ENCODE results near the gene POP4. TPM values are rescaled to one million over a fixed set of nuclear protein-coding genes. Genes with fewer than 3 reads are reported as not detected.

Gene POP4
- total and polyA plus RNA-seq, 2 of the 4 experiments (the other 2 are of a cell fraction) = 65.1 to 87.2 TPM

DNA sequence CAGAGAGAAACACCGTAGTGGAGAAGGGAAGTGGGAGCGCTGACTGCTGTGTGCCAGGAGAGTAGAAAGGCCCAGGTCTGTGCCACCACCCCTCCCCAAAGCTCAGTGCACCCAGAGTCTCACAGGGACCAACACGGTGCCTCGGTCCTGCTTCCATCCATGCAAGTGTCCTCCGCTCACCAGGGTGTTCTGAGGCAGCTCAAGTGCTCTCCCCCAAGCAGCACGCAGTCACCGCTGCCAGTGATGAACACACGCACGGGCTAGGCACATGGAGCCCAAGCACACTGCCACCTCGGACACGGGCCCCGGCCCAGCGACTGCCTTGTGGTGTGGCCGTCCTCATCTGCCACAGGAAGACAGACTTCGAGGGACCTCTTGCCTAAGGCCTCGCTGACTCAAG is 10.5 kb downstream of the POP4 start:
- H2BK5ac ChIP-seq (ENCODE audit: low read depth, low read length, poor library complexity, severe bottlenecking) = no peak overlapping the region
- no peaks in the 10 kb centered on the region for H3K9me1 ChIP-seq (ENCODE audit: insufficient read depth, low read length)
- no peak overlapping the region for H4K91ac ChIP-seq (ENCODE audit: insufficient read depth, low read depth, low read length)
- H4K5ac ChIP-seq (ENCODE audit: low read depth, low read length) = no peak overlapping the region
- no peak overlapping the region for H2AK9ac ChIP-seq (replicated peaks; ENCODE audit: low read depth, low read length, poor library complexity)
- no peak overlapping the region for H3K4me2 ChIP-seq (ENCODE audit: low read depth, low read length)
- TF ChIP-seq FOS (IDR thresholded peaks at IDR 0.05; ENCODE audit: low read depth, low read length) = no peak
- TF ChIP-seq, protein P1, sequence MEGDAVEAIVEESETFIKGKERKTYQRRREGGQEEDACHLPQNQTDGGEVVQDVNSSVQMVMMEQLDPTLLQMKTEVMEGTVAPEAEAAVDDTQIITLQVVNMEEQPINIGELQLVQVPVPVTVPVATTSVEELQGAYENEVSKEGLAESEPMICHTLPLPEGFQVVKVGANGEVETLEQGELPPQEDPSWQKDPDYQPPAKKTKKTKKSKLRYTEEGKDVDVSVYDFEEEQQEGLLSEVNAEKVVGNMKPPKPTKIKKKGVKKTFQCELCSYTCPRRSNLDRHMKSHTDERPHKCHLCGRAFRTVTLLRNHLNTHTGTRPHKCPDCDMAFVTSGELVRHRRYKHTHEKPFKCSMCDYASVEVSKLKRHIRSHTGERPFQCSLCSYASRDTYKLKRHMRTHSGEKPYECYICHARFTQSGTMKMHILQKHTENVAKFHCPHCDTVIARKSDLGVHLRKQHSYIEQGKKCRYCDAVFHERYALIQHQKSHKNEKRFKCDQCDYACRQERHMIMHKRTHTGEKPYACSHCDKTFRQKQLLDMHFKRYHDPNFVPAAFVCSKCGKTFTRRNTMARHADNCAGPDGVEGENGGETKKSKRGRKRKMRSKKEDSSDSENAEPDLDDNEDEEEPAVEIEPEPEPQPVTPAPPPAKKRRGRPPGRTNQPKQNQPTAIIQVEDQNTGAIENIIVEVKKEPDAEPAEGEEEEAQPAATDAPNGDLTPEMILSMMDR (conservative IDR thresholded peaks at IDR 0.05; ENCODE audit: low read depth, low read length) = no peak
- H3K4me1 ChIP-seq (ENCODE audit: control insufficient read depth, insufficient read depth, low read length) = no peaks in the 10 kb centered on the region
- H3K4ac ChIP-seq (ENCODE audit: low read depth, low read length) = no peak overlapping the region
- H2AFZ ChIP-seq (replicated peaks; ENCODE audit: low read length, poor library complexity) = peak overlapping the region; percentile 23
- in situ Hi-C loops (cut with MboI; ENCODE audit: low sequenced_read_pairs) = no loop called here
- no TSS peak for BruUV-seq (replicated peaks)
- no peak overlapping the region for H2BK120ac ChIP-seq (ENCODE audit: low read depth, low read length)
- H3K27me3 ChIP-seq (ENCODE audit: control insufficient read depth, insufficient read depth, low read length) = no peaks in the 10 kb centered on the region; the same call in 1 of the 2 replicates
- no peak overlapping the region for H2AK5ac ChIP-seq (ENCODE audit: low read depth, low read length)
- H3K9ac ChIP-seq (ENCODE audit: low read depth, low read length) = no peak overlapping the region
- no peak overlapping the region for H2BK20ac ChIP-seq (ENCODE audit: low read depth, low read length)
- H3K18ac ChIP-seq (ENCODE audit: low read depth, low read length) = no peak overlapping the region
- H3K9me3 ChIP-seq (ENCODE audit: control insufficient read depth, insufficient read depth, low read length) = no peaks in the 10 kb centered on the region
- POLR2A ChIA-PET (ENCODE audit: unreplicated experiment) = no interaction called here
- no peak overlapping the region for H3K56ac ChIP-seq (ENCODE audit: extremely low read depth, insufficient read depth, low read length)
- H3K36me3 ChIP-seq (ENCODE audit: control insufficient read depth, insufficient read depth, low read length) = peaks cover 42% of the 10 kb centered on the region
- DNase-seq (no peak), ATAC-seq (ENCODE audit: low read depth) (no peak)
- dilution Hi-C loops (cut with HindIII; ENCODE audit: low sequenced_read_pairs, unreplicated experiment) = no loop called here
- WGBS, 2 experiments (ENCODE audit: extremely low coverage in 2 of 2, insufficient read length in 1 of 2) = 98% methylated on average over 11 of the region's 16 CpGs; no CpG with 5 or more reads in 1 of the 2 experiments
- no peak overlapping the region for H4K8ac ChIP-seq (ENCODE audit: low read depth in 2 of 2, low read length in 2 of 2)
- no peak overlapping the region for H3K4me3 ChIP-seq (ENCODE audit: insufficient read depth, low read depth, low read length)
- CTCF ChIA-PET = no interaction called here
- intact Hi-C loops (cut with micrococcal nuclease) = no loop called here
- H3K79me1 ChIP-seq (ENCODE audit: low read depth in 1 of 2, low read length in 2 of 2) = no peaks in the 10 kb centered on the region
- H2BK15ac ChIP-seq (ENCODE audit: low read depth, low read length) = no peak overlapping the region
- no peak overlapping the region for H3K23ac ChIP-seq (ENCODE audit: low read depth, low read length)
- no peak overlapping the region for H3K27ac ChIP-seq (ENCODE audit: insufficient read depth, low read length)
- H4K20me1 ChIP-seq (ENCODE audit: insufficient read depth, low read length) = no peaks in the 10 kb centered on the region
- H3K14ac ChIP-seq (replicated peaks; ENCODE audit: low read depth, low read length) = no peak overlapping the region
